Kidney (tissue), 14 donors: ENCODE results near the gene RBMS1. TPM values are rescaled to one million over a fixed set of nuclear protein-coding genes. Genes with fewer than 3 reads are reported as not detected.
A peak's percentile ranks its signal among the peaks of the same experiment; 100 is the strongest.

ENCODE experiments used
- DNase-seq, 5 donors: peaks; one replicate each; pipeline ENCODE4 v3.0.0-alpha.2; 2013 to 2020
- FAIRE-seq: peaks from 2 replicates; lab custom pipeline; 2012; peaks lifted over from hg19 to GRCh38; lab: Jason Lieb, UNC
- H3K27ac ChIP-seq, 2 donors: one replicate each; pipeline ENCODE4 v1.7.0; 2013; ENCODE audit warnings: low read depth in 2 of 2, low read length in 2 of 2, inconsistent platforms in 1 of 2
- H3K27me3 ChIP-seq: one replicate; pipeline ENCODE4 v1.7.1; 2013; ENCODE audit warnings: low read length, inconsistent platforms; ENCODE audit not compliant: control insufficient read depth, insufficient read depth
- H3K36me3 ChIP-seq, 3 donors: one replicate each; pipeline versions ENCODE4 v1.7.0 to v1.7.1; 2013; ENCODE audit warnings: low read length in 3 of 3, control low read depth in 1 of 3, inconsistent platforms in 1 of 3; ENCODE audit not compliant: insufficient read depth in 3 of 3, control insufficient read depth in 2 of 3
- H3K4me1 ChIP-seq, 3 donors: one replicate each; pipeline versions ENCODE4 v1.7.0 to v1.7.1; 2013; ENCODE audit warnings: low read length in 3 of 3, inconsistent platforms in 1 of 3, low read depth in 1 of 3; ENCODE audit not compliant: control insufficient read depth in 2 of 3, insufficient read depth in 2 of 3
- H3K4me3 ChIP-seq, 3 donors: one replicate each; pipeline versions ENCODE4 v1.7.0 to v1.8.1; 2013; ENCODE audit warnings: low read length in 3 of 3, control low read depth in 1 of 3, inconsistent platforms in 1 of 3
- H3K9ac ChIP-seq, 3 donors: one replicate each; pipeline versions ENCODE4 v1.7.0 to v1.7.1; 2013; ENCODE audit warnings: low read length in 3 of 3, control low read depth in 1 of 3, inconsistent platforms in 1 of 3
- H3K9me3 ChIP-seq, 3 donors: one replicate each; pipeline versions ENCODE4 v1.7.0 to v1.7.1; 2013; ENCODE audit warnings: low read length in 3 of 3, control low read depth in 1 of 3, inconsistent platforms in 1 of 3; ENCODE audit not compliant: control insufficient read depth in 2 of 3, insufficient read depth in 1 of 3
- CTCF ChIP-seq: IDR thresholded peaks from 3 replicates; pipeline ENCODE4 v1.5.1; 2012; ENCODE audit warnings: mild to moderate bottlenecking, moderate library complexity, borderline replicate concordance; ENCODE audit not compliant: insufficient read depth; ENCODE audit errors: extremely low read depth
- intact Hi-C: fragments of 100-400 bp; cut with DNase I; formaldehyde crosslinking; loops from one replicate; pipeline ENCODE4 v1.11.1; 2022
- polyA plus RNA-seq: library from polyadenylated mRNA; stranded (reverse); fragments of 350-450 nt; fragmentation: Illumina TruSeq; extraction: RNeasy Lipid Tissue Mini Kit (QIAGEN cat#74804); gene quantifications from one replicate; pipeline ENCODE4 v1.2.3, GENCODE V29; 2014; ENCODE audit warnings: low read depth, low replicate concordance; ENCODE audit not compliant: insufficient read depth
- total RNA-seq: library from RNA; stranded (reverse); fragmentation: NEBNext Ultra II Directional; extraction: Animal tissue kit (Norgen Biotek cat#: 25700); gene quantifications from one replicate; pipeline ENCODE4 v1.2.1, GENCODE V29; 2021
- donor health status: control.
- donor health status: control.
- donor health status: control.
- donor health status: control.
- donor health status: control.
- donor health status: DM: yes; HTN: yes; CAD: no.
- donor health status: Normal renal cell carcinoma (clear cell type).

RBMS1 gene
- total and polyA plus RNA-seq, 2 donors from 2014 or later, result 25.6 to 94.8 TPM

GRCh38 chr2:160222546-160223283, 270.9 kb downstream of the RBMS1 start:
- FAIRE-seq (no peak), DNase-seq (no peak)
- Histone ChIP-seq H3K9me3 (no peaks in the 10 kb centered on the region), H3K27me3 (no peaks in the 10 kb centered on the region), H3K36me3 (no peaks in the 10 kb centered on the region), H3K4me3 (no peak overlapping the region), H3K4me1 (peaks cover 5 to 53% (median 42%) of the 10 kb centered on the region in 3 donors), H3K9ac (peak overlapping the region in 1 of 3 donors; percentile 63), H3K27ac (peak overlapping the region; percentile 95 to 97)
- TF ChIP-seq CTCF, result no peak
- intact Hi-C loops, result no loop called here
